Adrenal gland (tissue), 5 donors: ENCODE results near the gene ARF3.

Experiments
- CTCF ChIP-seq, 6 experiments: fragments of 450-650 bp in 4 of 6; fragments of 200-600 bp in 2 of 6; sonication (generic) in 1 of 6; IDR thresholded peaks; 1 replicate in 5 of 6; 2 replicates in 1 of 6; pipeline versions ENCODE4 v1.5.1 to v1.8.0; 2016 to 2021; ENCODE audit warnings: antibody characterized with exemption in 6 of 6, mild to moderate bottlenecking in 2 of 6, moderate library complexity in 1 of 6
- POLR2A ChIP-seq, 2 donors: fragments of 450-650 bp; IDR thresholded peaks; one replicate each; pipeline ENCODE4 v1.6.1; 2017; ENCODE audit warnings: antibody characterized with exemption in 2 of 2, mild to moderate bottlenecking in 2 of 2, moderate library complexity in 1 of 2
- donor health status: DM: no; HTN: no; CAD: no.

GRCh38 chr12:48954841-48955501 is 2.3 kb downstream of the ARF3 start:
- TF ChIP-seq CTCF (IDR thresholded peaks at IDR 0.05) (no peak), POLR2A (IDR thresholded peaks at IDR 0.05) (no peak)
